HG02571 (cell line): ENCODE data around the gene GPANK1.

Source experiments
- ATAC-seq: cut with Tn5 transposase; IDR thresholded peaks from one replicate; pipeline ENCODE4 v1.9.1; 2021; ENCODE audit warnings: mild to moderate bottlenecking, moderate library complexity; ENCODE audit not compliant: unreplicated experiment

GPANK1 gene

GRCh38 chr6:31663126-31663960 is 1.5 kb downstream of the GPANK1 start:
- ATAC-seq: no peak

GRCh38 chr6:31662124-31662723 is 2.6 kb downstream of the GPANK1 start:
- no peak for ATAC-seq

DNA sequence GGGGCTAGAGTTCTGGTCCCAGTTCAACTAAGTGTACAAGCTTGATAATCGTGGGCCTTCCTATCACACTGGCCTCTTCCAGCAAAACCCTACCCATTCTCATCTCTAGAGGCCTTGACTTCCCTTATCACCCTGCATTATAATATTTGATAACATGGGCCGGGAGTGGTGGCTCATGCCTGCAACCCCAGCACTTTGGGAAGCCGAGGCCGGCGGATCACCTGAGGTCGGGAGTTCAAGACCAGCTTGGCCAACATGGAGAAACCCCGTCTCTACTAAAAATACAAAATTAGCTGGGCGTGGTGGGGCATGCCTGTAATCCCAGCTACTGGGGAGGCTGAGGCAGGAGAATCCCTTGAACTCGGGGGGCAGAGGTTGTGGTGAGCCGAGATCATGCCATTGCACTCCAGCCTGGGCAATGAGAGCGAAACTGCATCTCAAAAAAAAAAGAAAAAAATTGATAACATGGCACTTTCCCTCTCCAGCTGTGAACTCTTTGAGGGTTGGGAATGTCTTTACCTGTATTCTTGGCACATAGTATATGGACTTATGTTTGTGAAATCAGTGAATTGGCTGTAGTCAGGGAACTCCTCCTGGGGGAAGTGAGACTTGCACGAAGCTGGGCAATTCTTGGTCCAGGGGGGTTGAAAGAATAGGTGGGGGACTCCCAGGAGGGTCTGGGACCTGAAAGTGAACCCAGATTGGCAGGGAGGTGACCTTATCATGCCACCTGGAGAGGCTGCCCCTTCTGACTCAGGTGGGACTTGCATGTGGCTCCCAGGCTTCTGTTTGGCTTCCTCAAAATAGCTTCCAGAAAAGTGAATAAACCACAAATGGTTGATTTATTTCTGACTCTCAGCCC is 3.3 kb downstream of the GPANK1 start:
- no peak for ATAC-seq

- ATAC-seq: peak; percentile 45
Observed at GRCh38 chr6:31660381-31661261, 4.2 kb downstream of the GPANK1 start, which contains the start of gene C6orf47. Gene C6orf47, minus strand, starts transcription at chr6:31660778. Its CDS starts 831 bp downstream, at chr6:31659947.

DNA sequence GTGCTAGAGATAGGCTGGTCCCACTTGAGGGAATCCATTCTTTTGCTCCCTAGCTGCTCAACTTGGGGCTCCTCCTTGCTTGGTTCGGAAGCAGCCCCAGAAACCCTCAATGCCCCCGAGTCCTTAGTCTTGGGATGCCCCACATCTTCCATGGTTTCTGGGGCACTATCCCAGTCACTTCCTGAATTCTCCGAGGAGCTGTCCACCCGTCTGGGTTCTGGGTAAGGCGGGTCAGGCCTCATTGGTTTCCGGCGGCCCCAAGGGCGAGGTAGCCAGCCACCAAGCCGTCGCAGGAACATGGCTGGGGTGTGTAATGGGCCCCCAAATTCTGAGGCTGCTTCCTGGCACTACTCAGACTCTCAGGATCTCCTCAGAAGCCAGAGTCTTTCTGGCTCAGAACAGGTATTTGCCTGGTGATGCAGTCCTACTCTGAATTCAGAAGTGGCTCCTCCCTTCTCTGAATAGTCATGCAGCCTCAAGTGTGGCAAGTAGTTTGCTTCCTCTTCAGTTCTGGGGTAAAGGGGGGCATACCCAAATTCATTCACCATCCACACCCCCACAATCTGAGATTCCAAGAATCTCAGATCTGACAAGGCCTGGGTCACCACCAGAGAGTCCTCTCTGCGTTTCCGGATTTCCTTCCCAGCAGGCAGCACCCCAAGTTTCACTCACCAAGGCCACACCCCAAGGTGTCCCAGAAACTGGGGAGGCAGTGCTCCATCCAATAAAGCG is 5.0 kb downstream of the GPANK1 start:
- ATAC-seq: no peak

DNA sequence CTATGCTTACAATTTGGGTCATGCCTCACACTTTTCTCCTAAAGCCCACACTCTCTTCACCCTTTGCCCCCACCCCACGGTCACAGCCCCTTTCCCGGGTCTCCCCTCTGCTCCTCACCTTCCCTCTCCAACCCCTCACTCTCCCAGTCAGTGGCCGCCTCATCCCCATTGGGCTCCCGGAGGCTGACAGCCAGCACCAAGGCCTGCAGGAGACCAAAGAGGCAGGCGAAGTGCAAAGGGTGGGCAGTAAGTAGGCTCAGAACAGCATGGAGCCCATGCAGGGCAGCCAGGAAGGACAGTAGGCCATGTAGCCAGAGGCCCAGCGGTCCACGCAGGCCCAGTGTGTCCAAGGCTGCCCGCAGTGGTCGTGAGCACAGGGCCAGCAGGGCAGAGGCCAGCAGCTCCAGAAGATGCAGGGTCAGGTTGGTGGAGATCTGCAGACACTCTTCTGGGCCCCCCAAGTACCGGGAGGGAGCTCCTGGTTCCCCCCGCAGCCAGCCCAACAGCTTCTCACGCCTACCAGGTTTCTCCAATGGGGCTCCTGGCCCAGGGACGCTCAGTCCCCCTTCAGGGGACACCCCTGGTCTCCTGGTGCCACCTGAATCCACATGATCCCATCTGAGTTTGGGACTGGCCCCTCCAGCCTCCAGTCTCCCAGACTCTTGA is 5.7 kb downstream of the GPANK1 start:
- no peak for ATAC-seq

DNA sequence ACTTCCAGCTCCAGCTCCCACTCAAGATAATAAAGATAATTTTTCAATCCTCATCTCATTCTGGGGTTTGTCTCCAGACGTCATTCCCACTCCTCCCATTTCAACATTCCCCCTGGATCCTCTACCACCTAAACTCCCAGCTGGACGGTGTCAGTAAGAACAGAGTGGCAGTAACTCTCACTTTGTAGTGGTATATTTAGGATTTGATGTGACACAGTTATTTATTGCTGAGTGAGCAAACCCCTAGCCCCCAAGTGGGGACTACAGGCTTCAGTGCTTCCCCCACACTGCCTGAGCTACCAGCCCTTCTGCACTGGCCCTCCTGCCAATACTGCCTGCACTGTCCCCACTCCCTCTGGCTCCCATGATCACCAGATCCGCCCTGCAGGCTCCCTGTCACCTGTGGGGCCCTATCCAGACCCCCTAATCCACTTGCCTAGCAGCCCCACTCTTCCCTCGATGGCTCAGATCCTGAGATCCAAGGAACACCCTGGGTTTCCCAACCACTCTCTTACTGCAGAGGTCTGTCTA is 6.6 kb downstream of the GPANK1 start:
- ATAC-seq: no peak

DNA sequence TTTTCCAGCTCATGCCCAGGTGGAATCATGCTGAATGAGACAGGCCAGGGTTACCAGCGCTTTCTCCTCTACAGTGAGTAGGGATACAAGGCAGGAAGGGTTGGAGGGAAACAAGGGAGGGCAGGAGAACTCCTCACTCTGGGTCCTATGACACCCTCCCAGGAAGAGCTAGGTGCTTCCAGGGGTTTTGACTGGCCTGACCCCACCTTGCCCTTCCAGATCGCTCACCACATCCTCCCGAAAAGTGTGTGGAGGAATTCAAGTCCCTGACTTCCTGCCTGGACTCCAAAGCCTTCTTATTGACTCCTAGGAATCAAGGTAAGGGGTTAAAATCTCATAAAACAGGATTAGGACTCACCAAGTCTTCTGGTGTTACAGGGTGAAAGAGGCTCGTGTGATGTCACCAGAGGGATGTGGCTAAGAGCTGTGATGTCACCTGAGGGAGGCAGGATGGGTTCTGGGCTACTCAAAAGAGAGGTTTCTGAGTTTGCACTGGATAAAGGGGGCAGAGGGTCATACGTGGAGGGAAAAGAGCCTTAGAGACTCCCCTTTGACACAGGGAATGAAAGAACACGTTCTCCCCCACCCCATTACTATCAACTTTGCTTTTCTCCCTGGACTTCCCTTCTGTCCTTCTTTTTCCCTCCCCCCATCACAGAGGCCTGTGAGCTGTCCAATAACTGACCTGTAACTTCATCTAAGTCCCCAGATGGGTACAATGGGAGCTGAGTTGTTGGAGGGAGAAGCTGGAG is 7.2 kb downstream of the GPANK1 start:
- no peak for ATAC-seq

DNA sequence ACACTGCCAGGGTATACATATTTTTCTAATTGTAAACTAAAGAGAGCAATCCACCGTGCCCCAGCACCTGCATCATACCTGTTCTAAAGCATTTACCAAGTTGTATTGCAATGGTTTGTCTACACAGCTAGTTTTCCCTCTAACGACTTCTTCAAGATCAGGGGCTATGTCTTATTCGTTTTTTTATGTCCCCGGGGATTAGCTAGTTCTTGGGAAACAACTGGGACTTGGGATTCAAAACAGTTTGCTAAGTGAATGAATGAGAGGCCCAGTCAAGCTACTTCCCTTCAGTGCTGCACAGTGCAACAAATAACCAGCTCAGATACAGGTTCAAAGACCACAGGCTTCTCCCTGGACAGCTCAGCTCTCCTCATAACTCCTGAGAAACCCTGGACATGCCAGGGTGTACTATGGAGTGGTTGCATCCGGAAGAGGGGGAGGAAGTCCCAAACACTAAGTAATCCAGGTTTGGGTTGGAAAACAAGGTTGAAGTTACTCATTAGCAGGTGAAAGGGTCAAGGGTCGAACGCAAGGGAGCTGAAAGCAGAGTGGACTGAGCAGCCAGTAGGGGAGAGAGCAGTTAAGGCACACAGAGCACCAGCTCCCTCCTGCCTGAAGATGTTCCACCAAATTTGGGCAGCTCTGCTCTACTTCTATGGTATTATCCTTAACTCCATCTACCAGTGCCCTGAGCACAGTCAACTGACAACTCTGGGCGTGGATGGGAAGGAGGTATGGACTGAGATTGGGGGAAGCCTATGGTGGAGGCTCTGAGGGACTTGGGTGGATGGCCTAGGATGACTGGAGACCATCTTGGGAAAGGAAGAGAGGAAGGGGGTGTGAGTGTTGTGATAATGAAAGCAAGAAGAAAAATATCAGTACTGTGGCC is 9.2 kb downstream of the GPANK1 start, which contains the start of gene APOM:
Gene APOM (plus strand): TSS at position 546 of the 889 bp plus-strand sequence. CDS start 73 bp downstream, at position 619.
- no peak for ATAC-seq

DNA sequence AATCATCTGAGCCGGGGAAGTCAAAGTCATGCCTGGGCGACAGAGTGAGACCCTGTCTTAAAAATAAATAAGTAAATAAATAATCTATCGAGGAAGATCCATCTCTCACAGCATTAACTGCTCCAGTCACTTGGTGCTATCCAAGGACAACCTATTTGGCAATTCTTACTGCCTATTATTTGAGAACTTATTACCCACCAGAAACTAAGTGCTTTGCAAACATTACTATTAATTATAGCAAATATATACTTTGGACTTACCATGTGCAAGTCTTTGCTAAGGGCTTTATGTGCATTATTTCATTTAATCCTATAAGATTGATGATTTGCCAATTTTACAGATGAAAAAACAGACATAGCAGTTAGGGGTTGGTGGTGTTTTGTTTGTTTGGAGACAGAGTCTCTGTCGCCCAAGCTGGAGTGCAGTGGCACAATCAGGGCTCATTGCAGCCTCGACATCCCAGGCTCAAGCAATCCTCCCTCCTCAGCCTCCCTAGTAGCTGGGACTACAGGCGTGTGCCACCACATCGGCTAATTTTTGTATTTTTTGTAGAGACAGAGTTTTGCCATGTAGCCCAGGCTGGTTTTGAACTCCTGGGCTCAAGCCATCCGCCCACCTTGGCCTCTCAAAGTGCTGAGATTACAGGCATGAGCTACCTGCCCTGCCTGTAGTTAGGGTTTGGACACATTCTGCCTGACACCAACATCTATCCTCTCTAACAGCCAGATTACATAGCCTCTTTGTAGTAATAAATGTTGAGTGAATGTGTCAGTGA is 10.0 kb downstream of the GPANK1 start:
- ATAC-seq: no peak

- peak; percentile 53 for ATAC-seq
Observed at GRCh38 chr6:31652925-31653724, 11.7 kb downstream of the GPANK1 start.

GRCh38 chr6:31651602-31652191 is 13.1 kb downstream of the GPANK1 start:
- ATAC-seq: peak; percentile 19

DNA sequence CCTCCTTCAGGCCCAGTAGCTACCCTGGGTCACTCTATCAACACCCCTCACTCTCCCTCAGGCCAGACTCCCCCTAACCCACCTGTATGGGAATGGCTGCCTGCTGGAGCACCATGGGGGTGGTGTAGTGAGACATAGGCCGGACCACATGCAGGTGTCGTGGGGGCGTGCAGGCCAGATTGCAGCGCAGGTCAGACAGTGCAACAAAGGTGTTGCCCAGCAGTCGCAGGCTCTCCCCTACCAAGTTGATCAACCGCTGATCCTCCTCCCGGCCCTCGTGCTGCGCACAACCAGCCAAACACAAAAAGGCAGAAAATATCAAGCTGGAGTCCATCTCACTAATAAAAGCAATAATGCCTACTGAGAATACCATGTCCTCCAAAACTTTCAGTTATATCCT is 19.5 kb downstream of the GPANK1 start:
- ATAC-seq: no peak

- ATAC-seq: no peak
Observed at GRCh38 chr6:31643818-31644454, 20.9 kb downstream of the GPANK1 start.
